GM19395 (cell line): ENCODE results near the gene ACTG2.
A peak's percentile ranks its signal among the peaks of the same experiment; 100 is the strongest.
"Not testable (repeated sequence)": the region's sequence is repeated elsewhere in the genome, so short reads cannot be mapped to it uniquely, and the experiment has no call there.

Experiments
- ATAC-seq: cut with Tn5 transposase; IDR thresholded peaks from one replicate; pipeline ENCODE4 v1.9.1; 2021; ENCODE audit warnings: mild to moderate bottlenecking, moderate library complexity; ENCODE audit not compliant: unreplicated experiment

ACTG2 gene

GRCh38 chr2:73891276-73891901 is 1.4 kb upstream of the ACTG2 start:
- no peak for ATAC-seq

GRCh38 chr2:73893764-73894474 is 1.1 kb downstream of the ACTG2 start:
- no peak for ATAC-seq

- no peak for ATAC-seq
Measured at GRCh38 chr2:73894475-73894850, 1.7 kb downstream of the ACTG2 start.

- ATAC-seq: no peak
Measured at GRCh38 chr2:73894877-73895276, 2.1 kb downstream of the ACTG2 start.

- no peak for ATAC-seq
Measured at GRCh38 chr2:73895473-73895872, 2.7 kb downstream of the ACTG2 start.

- peak; percentile 62 for ATAC-seq
Measured at GRCh38 chr2:73896362-73897239, 3.8 kb downstream of the ACTG2 start.

- ATAC-seq: no peak
Measured at GRCh38 chr2:73897240-73897583, 4.4 kb downstream of the ACTG2 start.

GRCh38 chr2:73897934-73898333 is 5.1 kb downstream of the ACTG2 start:
- no peak for ATAC-seq

GRCh38 chr2:73899801-73900336 is 7.1 kb downstream of the ACTG2 start:
- no peak for ATAC-seq

- no peak for ATAC-seq
Measured at GRCh38 chr2:73901143-73901542, 8.3 kb downstream of the ACTG2 start.

GRCh38 chr2:73902284-73902683 is 9.5 kb downstream of the ACTG2 start:
- no peak for ATAC-seq

GRCh38 chr2:73903313-73903712 is 10.5 kb downstream of the ACTG2 start:
- no peak for ATAC-seq

GRCh38 chr2:73903949-73904613 is 11.3 kb downstream of the ACTG2 start:
- not testable (repeated sequence) for ATAC-seq

- ATAC-seq: no peak
Measured at GRCh38 chr2:73904952-73905351, 12.1 kb downstream of the ACTG2 start.

GRCh38 chr2:73906847-73907505 is 14.2 kb downstream of the ACTG2 start:
- no peak for ATAC-seq

GRCh38 chr2:73907840-73908452 is 15.1 kb downstream of the ACTG2 start:
- no peak for ATAC-seq

- ATAC-seq: no peak
Measured at GRCh38 chr2:73908689-73909652, 16.2 kb downstream of the ACTG2 start.

- no peak for ATAC-seq
Measured at GRCh38 chr2:73910873-73911547, 18.2 kb downstream of the ACTG2 start.
